Panc1 (cell line): ENCODE data around the gene CPPED1. TPM values are rescaled to one million over a fixed set of nuclear protein-coding genes. Genes with fewer than 3 reads are reported as not detected.

ENCODE experiments used
- ATAC-seq: fragments of 200-7000 bp; cut with Tn5 transposase; 2 replicates; pipeline ENCODE4 v1.9.1; 2020; ENCODE audit warnings: mild to moderate bottlenecking, moderate library complexity
- BruUV-seq: library from RNA; stranded (reverse); fragments of 400-500 nt; replicated peaks from 2 replicates; lab custom pipeline; 2021; lab: Mats Ljungman, UMichigan
- CTCF ChIA-PET: fragments of 300-600 bp; sonication (Branson Sonifier 250); formaldehyde crosslinking; loops from one replicate; lab custom pipeline; 2022; ENCODE audit warnings: antibody characterized with exemption; lab: Charles Lee
- POLR2A ChIA-PET: fragments of 300-600 bp; sonication (Branson Sonifier 250); formaldehyde crosslinking; loops from one replicate; lab custom pipeline; 2022; ENCODE audit warnings: antibody characterized with exemption; lab: Charles Lee
- DNase-seq: peaks from one replicate; pipeline ENCODE4 v3.0.0-alpha.2; 2010; ENCODE audit warnings: low read depth, low spot score
- H3K27ac ChIP-seq: 2 replicates; pipeline ENCODE4 v1.5.1; 2011; ENCODE audit warnings: mild to moderate bottlenecking, low read length, inconsistent platforms
- H3K27me3 ChIP-seq: fragments of 200-500 bp; sonication (Bioruptor generic); 2 replicates; pipeline ENCODE4 v1.6.0; 2014; ENCODE audit warnings: low read length, inconsistent platforms; ENCODE audit not compliant: control insufficient read depth, insufficient read depth
- H3K36me3 ChIP-seq: fragments of 200-500 bp; sonication (Bioruptor generic); 2 replicates; pipeline ENCODE4 v1.5.1; 2014; ENCODE audit warnings: inconsistent platforms, mild to moderate bottlenecking, low read length, moderate library complexity; ENCODE audit not compliant: control insufficient read depth, insufficient read depth
- H3K4me1 ChIP-seq: 2 replicates; pipeline ENCODE4 v1.5.1; 2011; ENCODE audit warnings: inconsistent platforms, mild to moderate bottlenecking, low read length, moderate library complexity; ENCODE audit not compliant: control insufficient read depth, insufficient read depth
- H3K4me3 ChIP-seq, 2 experiments: 2 replicates each; pipeline ENCODE4 v1.5.1; 2011 to 2012; ENCODE audit warnings: low read depth in 2 of 2, low read length in 2 of 2, mild to moderate bottlenecking in 2 of 2, inconsistent platforms in 1 of 2, moderate library complexity in 1 of 2
- H3K9me3 ChIP-seq: fragments of 200-500 bp; sonication (Bioruptor generic); 2 replicates; pipeline ENCODE4 v1.5.1; 2014; ENCODE audit warnings: low read depth, mild to moderate bottlenecking, inconsistent platforms, low read length, moderate library complexity; ENCODE audit not compliant: control insufficient read depth, insufficient read depth
- POLR2AphosphoS5 ChIP-seq: IDR thresholded peaks from 2 replicates; pipeline ENCODE4 v1.6.1; 2012; ENCODE audit warnings: mild to moderate bottlenecking, low read depth, low read length, moderate library complexity
- SIN3A ChIP-seq: IDR thresholded peaks from 2 replicates; pipeline ENCODE4 v1.6.1; 2012; ENCODE audit warnings: low read depth, mild to moderate bottlenecking, low read length, moderate library complexity, borderline replicate concordance; ENCODE audit not compliant: insufficient read depth
- TCF7L2 ChIP-seq: IDR thresholded peaks from 2 replicates; pipeline ENCODE4 v1.6.1; 2011; ENCODE audit warnings: mild to moderate bottlenecking, low read depth, low read length, inconsistent platforms
- in situ Hi-C: cut with HindIII; loops from 2 replicates; pipeline ENCODE4 v1.10.0; 2016; ENCODE audit warnings: low sequenced_read_pairs, low pct_unique_long_range_greater_than_20kb
- intact Hi-C: fragments of 100-400 bp; cut with micrococcal nuclease; formaldehyde crosslinking; loops from one replicate; pipeline ENCODE4 v1.10.0; 2022; ENCODE audit not compliant: unreplicated experiment
- total RNA-seq: library from RNA; stranded (reverse); gene quantifications from one replicate; pipeline ENCODE4 v1.2.1, GENCODE V29; 2021; ENCODE audit not compliant: unreplicated experiment
- TF ChIP-seq, protein P1 (sequence below), 2 experiments: IDR thresholded peaks; 2 replicates each; pipeline ENCODE4 v1.6.1; 2011 to 2012; ENCODE audit warnings: low read depth in 2 of 2, control low read depth in 1 of 2, low read length in 1 of 2, mild to moderate bottlenecking in 1 of 2, moderate library complexity in 1 of 2; ENCODE audit not compliant: insufficient read depth in 1 of 2
- TF ChIP-seq, protein P2 (sequence below): fragments of 450-650 bp; IDR thresholded peaks from 2 replicates; pipeline ENCODE4 v1.5.1; 2017; ENCODE audit warnings: mild to moderate bottlenecking

CPPED1 gene
- total RNA-seq, 1 experiment from 2014 or later: 12.5 TPM

DNA sequence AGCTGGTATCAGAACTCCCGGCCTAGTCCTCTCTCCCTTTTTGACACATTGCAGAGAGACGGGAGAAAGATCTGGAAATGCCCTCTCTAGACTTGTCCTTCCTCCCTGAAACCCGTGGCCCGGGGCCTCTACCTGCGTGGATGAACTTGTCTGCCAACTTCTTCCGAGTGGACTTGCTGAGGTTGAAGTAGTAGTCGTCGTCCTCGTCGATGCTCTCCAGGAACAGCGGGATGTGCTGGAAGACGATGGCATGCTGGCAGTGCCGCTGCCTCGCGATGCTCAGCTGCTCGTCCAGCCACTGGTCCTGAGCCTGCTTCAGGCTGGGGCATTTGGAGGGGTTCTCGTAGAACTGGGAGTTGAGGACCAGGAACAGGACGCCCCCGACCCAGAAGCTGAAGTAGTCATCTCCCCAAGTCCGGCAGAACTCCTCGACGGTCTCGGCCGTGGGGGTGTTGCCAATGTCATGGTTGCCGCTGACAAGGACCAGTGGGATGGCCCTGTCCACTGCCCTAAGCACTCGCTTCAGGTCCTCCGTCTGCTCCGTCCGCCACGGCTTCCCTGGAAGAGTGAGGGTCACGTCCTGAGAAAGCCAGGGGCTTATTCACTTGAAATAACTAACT lies 99.1 kb downstream of the CPPED1 start:
- BruUV-seq: no TSS peak
- Histone ChIP-seq H3K9me3 (no peaks in the 10 kb centered on the region), H3K4me1 (no peaks in the 10 kb centered on the region), H3K36me3 (no peaks in the 10 kb centered on the region), H3K27ac (no peak overlapping the region), H3K27me3 (no peaks in the 10 kb centered on the region), H3K4me3 (no peak overlapping the region)
- in situ Hi-C loops (no loop called here), intact Hi-C loops (no loop called here)
- TF ChIP-seq, protein P1, sequence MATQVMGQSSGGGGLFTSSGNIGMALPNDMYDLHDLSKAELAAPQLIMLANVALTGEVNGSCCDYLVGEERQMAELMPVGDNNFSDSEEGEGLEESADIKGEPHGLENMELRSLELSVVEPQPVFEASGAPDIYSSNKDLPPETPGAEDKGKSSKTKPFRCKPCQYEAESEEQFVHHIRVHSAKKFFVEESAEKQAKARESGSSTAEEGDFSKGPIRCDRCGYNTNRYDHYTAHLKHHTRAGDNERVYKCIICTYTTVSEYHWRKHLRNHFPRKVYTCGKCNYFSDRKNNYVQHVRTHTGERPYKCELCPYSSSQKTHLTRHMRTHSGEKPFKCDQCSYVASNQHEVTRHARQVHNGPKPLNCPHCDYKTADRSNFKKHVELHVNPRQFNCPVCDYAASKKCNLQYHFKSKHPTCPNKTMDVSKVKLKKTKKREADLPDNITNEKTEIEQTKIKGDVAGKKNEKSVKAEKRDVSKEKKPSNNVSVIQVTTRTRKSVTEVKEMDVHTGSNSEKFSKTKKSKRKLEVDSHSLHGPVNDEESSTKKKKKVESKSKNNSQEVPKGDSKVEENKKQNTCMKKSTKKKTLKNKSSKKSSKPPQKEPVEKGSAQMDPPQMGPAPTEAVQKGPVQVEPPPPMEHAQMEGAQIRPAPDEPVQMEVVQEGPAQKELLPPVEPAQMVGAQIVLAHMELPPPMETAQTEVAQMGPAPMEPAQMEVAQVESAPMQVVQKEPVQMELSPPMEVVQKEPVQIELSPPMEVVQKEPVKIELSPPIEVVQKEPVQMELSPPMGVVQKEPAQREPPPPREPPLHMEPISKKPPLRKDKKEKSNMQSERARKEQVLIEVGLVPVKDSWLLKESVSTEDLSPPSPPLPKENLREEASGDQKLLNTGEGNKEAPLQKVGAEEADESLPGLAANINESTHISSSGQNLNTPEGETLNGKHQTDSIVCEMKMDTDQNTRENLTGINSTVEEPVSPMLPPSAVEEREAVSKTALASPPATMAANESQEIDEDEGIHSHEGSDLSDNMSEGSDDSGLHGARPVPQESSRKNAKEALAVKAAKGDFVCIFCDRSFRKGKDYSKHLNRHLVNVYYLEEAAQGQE (IDR thresholded peaks at IDR 0.05; ENCODE audit: insufficient read depth in 1 of 2, low read depth in 2 of 2, low read length in 1 of 2): no peak
- no peak for TF ChIP-seq POLR2AphosphoS5
- no peak for TF ChIP-seq TCF7L2
- no peak for TF ChIP-seq SIN3A
- TF ChIP-seq, protein P2, sequence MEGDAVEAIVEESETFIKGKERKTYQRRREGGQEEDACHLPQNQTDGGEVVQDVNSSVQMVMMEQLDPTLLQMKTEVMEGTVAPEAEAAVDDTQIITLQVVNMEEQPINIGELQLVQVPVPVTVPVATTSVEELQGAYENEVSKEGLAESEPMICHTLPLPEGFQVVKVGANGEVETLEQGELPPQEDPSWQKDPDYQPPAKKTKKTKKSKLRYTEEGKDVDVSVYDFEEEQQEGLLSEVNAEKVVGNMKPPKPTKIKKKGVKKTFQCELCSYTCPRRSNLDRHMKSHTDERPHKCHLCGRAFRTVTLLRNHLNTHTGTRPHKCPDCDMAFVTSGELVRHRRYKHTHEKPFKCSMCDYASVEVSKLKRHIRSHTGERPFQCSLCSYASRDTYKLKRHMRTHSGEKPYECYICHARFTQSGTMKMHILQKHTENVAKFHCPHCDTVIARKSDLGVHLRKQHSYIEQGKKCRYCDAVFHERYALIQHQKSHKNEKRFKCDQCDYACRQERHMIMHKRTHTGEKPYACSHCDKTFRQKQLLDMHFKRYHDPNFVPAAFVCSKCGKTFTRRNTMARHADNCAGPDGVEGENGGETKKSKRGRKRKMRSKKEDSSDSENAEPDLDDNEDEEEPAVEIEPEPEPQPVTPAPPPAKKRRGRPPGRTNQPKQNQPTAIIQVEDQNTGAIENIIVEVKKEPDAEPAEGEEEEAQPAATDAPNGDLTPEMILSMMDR: no peak
- ChIA-PET POLR2A (no interaction called here), CTCF (no interaction called here)
- ATAC-seq (no peak), DNase-seq (no peak)

DNA sequence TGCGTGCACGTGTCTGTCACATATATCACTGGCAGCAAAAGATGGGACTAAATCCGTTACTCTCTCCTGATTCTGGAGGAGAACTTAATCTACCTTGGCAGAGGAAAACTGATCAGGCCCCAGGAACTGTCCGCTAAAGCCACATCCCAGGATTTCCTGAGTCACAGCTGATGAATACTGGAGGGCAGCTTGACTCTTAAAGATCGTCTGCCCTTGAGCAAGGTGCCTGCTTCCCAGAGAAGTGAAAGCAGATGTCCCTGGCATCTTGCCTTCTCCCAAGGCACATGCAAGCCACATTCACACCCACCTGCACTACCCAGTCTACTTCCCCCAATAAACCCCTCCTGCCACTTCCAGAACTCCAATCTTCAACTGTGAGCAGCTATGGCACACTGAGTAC lies 99.8 kb downstream of the CPPED1 start:
- Histone ChIP-seq H3K27me3 (no peaks in the 10 kb centered on the region), H3K9me3 (no peaks in the 10 kb centered on the region), H3K4me1 (no peaks in the 10 kb centered on the region), H3K27ac (no peak overlapping the region), H3K36me3 (no peaks in the 10 kb centered on the region), H3K4me3 (no peak overlapping the region)
- BruUV-seq: no TSS peak
- ATAC-seq (no peak), DNase-seq (no peak)
- POLR2A ChIA-PET: no interaction called here
- CTCF ChIA-PET: no interaction called here
- in situ Hi-C loops (no loop called here), intact Hi-C loops (no loop called here)
- TF ChIP-seq TCF7L2: no peak
- TF ChIP-seq SIN3A: no peak

DNA sequence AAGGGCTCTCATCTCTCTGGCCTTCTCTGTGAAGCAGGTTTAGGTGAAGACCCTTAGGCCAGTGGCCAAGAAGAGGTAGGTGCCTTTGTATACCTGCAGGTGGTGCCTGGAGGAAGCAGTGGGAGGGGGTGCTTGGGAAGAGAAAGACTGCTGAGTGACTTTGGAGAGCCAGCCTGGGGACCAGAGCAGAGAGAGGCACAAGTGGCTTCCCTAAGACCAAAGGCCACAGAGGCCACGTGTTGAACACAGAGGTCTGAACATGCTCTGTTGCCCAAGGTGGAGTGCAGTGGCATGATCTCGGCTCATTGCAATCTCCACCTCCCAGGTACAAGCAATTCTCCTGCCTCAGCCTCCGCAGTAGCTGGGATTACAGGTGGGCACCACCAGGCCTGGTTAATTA lies 103.5 kb downstream of the CPPED1 start:
- Histone ChIP-seq H3K36me3 (no peaks in the 10 kb centered on the region), H3K27ac (no peak overlapping the region), H3K9me3 (no peaks in the 10 kb centered on the region), H3K27me3 (no peaks in the 10 kb centered on the region), H3K4me3 (no peak overlapping the region), H3K4me1 (no peaks in the 10 kb centered on the region)
- TF ChIP-seq, protein P1 (IDR thresholded peaks at IDR 0.05; ENCODE audit: insufficient read depth in 1 of 2, low read depth in 2 of 2, low read length in 1 of 2): no peak
- TF ChIP-seq SIN3A: no peak
- no peak for TF ChIP-seq POLR2AphosphoS5
- no peak for TF ChIP-seq TCF7L2
- TF ChIP-seq, protein P2: no peak
- intact Hi-C loops: no loop called here
- CTCF ChIA-PET: no interaction called here
- POLR2A ChIA-PET: no interaction called here
- no TSS peak for BruUV-seq
- DNase-seq: no peak
- ATAC-seq: no peak
- in situ Hi-C loops: no loop called here
